Measurements from ENCODE around the gene ANKRD63. TPM values are rescaled to one million over a fixed set of nuclear protein-coding genes. Genes with fewer than 3 reads are reported as not detected.

ANKRD63 gene
- total RNA-seq, 1 donor from 2014 or later = 0.20 TPM

DNA sequence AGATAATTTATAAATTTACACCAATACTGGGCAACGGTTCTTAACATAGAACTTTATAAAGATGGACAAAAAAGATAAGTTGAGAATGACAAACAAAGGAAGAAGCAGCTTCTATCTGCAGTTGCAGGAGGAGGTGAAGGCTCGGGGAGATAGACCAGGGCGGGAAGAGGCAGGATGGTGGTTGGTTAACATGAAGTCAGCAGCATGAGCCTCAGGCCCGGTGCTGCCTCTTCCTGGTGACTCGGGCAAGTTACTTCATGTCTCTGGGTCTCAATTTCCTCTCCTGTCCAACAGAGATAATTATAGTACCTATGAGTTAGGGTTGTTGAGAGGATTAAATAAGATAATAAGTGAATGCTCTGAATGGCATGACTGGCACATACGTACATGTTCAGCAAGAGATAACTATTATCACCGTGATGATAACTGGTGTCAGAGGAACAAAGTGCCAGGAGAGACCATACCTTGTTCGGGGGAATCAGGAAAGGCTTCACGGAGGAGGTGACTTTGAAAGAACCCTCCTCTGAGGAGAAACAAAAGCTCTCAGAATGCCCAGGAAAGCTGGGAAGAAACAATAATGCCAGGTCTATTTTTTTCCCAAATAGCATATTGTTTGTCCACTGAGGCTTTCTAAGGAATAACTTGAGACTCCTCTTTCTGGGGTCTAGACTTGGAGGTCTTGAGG lies 39.6 kb downstream of the ANKRD63 start:
- DNase-seq (ENCODE audit: low read depth, low spot score) = no peak

DNA sequence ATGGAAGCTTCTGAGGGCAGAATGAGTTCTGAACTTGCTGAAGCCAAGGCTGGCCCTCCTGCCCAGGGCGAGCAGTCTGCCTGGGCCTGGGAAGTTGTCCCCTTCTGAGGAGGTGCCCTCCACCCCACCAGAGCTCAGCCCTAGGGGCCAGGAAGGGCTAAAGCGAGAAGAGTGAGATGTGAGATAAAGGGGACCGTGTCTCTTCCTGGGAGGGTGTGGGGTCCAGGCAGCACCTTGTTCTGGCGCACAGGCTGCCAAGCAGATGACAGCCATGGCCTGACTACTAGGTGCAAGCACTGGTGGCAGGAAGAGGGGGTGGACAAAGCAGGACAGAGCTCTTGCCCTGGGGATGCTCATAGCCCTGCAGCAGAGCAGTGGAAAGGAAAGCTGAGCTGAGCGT lies 40.3 kb downstream of the ANKRD63 start:
- DNase-seq (ENCODE audit: low read depth, low spot score) = no peak

- no peak for DNase-seq (ENCODE audit: low read depth, low spot score)
Measured at GRCh38 chr15:40242213-40242599, 40.7 kb downstream of the ANKRD63 start.

GRCh38 chr15:40241269-40242212 lies 41.3 kb downstream of the ANKRD63 start:
- no peak for DNase-seq (ENCODE audit: low read depth, low spot score)

GRCh38 chr15:40240619-40241221 lies 42.1 kb downstream of the ANKRD63 start:
- no peak for DNase-seq (ENCODE audit: low read depth, low spot score)

GRCh38 chr15:40239693-40240618 lies 42.9 kb downstream of the ANKRD63 start:
- no peak for DNase-seq (ENCODE audit: low read depth, low spot score)

DNA sequence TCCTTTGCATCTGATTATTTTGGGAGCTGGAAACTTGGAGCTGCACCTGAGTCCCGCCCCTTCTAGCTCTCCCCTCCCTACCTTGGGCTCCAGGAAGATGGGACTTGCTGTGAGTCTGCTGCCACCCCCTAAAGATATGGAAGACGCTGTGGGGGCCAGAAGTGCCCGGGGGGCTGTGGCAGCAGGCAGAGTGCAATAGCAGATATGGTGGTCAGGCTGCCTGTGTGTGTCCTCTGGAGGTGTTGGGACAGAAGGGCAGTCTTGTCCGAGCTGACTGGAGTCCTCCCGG lies 43.5 kb downstream of the ANKRD63 start:
- no peak for DNase-seq (ENCODE audit: low read depth, low spot score)

DNA sequence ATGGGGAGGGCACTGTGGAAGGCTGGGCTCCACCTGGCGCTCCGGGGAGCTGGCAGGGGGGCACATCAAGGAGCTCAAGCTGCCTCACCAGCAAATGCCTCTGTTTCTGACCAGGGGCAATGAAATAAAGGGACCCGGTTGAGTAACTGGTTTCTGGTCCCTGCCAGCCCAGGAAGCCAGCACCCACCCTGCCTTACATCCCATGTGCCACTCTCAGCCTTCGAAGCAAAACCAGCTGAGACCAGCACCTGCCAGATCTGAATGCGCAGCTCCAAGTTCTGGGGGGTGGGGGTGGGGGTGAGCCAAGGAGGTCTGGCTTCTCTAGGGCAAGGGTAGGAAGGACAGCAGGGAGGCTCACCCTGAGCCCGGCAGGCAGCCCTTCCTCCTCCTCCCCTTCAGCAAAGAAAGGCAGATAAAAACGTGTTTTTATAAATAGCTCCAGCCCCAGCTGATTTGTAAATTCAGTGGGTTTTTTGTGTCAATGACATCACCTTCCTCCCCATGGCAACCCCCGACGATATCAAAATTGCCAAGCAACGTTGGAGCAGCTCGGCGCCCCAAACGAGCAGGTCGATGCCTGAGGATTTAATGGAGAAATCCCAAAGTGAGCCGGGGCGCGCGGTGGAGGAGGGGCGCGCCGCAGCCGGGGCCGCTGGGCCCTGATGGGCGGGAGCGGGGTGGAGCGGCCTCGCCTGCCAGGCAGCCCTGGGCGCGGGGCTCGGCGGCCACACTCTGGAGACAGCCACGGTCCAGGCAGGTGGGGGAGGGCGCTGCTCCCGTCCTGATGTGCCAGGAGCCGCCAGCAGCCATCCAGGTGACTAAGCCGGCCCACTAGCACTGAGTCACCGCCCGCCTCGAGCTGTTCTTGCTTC lies 44.1 kb downstream of the ANKRD63 start, which contains the start of gene PAK6:
Gene PAK6, plus strand, starts transcription at position 532 of the 872 bp plus-strand sequence. CDS start 25,723 bp downstream, outside the sequence.
- no peak for DNase-seq (ENCODE audit: low read depth, low spot score)

- no peak for DNase-seq (ENCODE audit: low read depth, low spot score)
Measured at GRCh38 chr15:40235201-40235885, 47.5 kb downstream of the ANKRD63 start.

DNA sequence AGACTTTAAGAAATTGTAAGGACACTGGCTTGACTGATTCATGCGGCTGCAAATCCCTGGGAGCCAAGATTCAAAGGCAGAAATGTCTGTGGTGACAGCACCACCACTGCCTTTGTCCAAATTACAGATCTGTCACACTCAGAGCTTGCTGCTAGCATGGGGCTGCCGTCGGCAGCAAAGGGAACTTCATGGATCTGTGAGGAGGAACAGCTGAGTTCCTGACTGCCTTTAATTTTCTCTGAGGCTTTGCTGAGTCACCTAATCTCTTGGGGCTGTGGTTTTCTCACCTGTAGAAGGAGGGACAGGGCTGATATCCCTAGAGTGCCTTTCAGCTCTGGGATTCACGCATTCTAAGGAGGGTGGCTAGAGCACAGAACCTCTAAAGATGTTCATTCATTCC lies 48.1 kb downstream of the ANKRD63 start:
- no peak for DNase-seq (ENCODE audit: low read depth, low spot score)

DNA sequence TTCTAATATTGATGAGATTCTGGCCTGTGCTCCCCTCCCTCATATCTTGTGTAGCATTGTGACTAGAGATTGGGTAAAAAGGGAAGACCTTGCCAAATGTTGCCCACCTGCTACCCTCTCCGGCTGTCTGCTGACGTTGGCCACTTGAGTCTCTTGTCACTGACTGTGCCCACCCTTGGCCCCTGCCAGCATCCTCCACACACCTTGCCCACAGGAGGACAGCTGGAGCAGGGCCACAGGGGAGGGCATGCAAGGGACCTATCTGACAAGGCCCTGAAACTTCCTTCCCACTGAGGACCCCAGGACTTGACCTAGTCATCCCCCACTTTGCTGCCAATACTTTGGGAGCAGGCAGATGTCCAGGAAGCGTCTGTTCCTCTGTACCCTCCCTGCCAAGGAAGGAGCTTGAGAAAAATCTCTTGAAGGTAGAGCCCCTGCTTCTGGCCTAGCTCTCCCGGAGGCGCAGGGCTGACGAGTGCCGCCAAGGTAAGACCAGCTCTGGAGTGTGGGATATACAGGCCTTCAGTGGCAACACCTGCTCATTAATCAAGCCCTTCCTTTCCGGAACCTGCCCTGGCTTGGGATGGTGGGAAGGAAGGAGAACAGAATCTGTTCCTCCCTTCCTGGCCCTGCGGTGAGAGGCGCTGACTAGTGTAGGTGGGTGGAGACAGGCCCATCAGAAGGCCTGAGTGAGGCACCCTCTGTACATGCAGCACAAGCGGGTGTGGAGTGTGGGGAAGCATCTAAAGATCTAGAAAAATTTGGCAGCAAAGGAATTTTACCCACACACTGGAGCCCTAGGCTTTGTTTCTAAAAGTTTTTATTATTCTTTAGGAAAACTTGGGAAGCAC lies 48.9 kb downstream of the ANKRD63 start:
- no peak for DNase-seq (ENCODE audit: low read depth, low spot score)

GRCh38 chr15:40232625-40233070 lies 50.2 kb downstream of the ANKRD63 start:
- no peak for DNase-seq (ENCODE audit: low read depth, low spot score)

Other genes starting within 250 kb of the ANKRD63 start
- gene SRP14, start 243.9 kb downstream of the ANKRD63 start, total RNA-seq = 219 and 266 TPM in 2 replicates
- gene BMF, start 174.2 kb downstream of the ANKRD63 start, total RNA-seq = 1.1 and 2.5 TPM in 2 replicates
- 26.8 and 51.2 TPM in 2 replicates for gene BUB1B, start 122.0 kb downstream of the ANKRD63 start, total RNA-seq
- not detected in 2 replicates for gene PAK6, start 44.0 kb downstream of the ANKRD63 start, total RNA-seq
- gene PLCB2, start 24.9 kb upstream of the ANKRD63 start, total RNA-seq = 0.56 and 7.1 TPM in 2 replicates
- gene INAFM2, start 40.6 kb upstream of the ANKRD63 start, total RNA-seq = 20.6 and 28.3 TPM in 2 replicates
- gene CCDC9B, start 57.9 kb upstream of the ANKRD63 start, total RNA-seq = 17.0 and 25.1 TPM in 2 replicates
- not detected in 2 replicates for gene PHGR1, start 68.0 kb upstream of the ANKRD63 start, total RNA-seq
- gene DISP2, start 75.2 kb upstream of the ANKRD63 start, total RNA-seq = 0.04 and 0.07 TPM in 2 replicates
- 48.5 and 96.0 TPM in 2 replicates for gene KNSTRN, start 99.7 kb upstream of the ANKRD63 start, total RNA-seq
- 43.4 and 50.7 TPM in 2 replicates for gene IVD, start 122.7 kb upstream of the ANKRD63 start, total RNA-seq
- 6.8 and 7.1 TPM in 2 replicates for gene BAHD1, start 157.9 kb upstream of the ANKRD63 start, total RNA-seq
- 11.0 and 11.1 TPM in 2 replicates for gene CHST14, start 187.9 kb upstream of the ANKRD63 start, total RNA-seq